Cerebellar nuclear complex (tissue), 1 donor: ENCODE results near the gene EWSR1.

Experiments
- DNase-seq, 2 experiments: peaks; one replicate each; lab custom pipeline; 2025; lab: John Stamatoyannopoulos, UW

Gene EWSR1

DNA sequence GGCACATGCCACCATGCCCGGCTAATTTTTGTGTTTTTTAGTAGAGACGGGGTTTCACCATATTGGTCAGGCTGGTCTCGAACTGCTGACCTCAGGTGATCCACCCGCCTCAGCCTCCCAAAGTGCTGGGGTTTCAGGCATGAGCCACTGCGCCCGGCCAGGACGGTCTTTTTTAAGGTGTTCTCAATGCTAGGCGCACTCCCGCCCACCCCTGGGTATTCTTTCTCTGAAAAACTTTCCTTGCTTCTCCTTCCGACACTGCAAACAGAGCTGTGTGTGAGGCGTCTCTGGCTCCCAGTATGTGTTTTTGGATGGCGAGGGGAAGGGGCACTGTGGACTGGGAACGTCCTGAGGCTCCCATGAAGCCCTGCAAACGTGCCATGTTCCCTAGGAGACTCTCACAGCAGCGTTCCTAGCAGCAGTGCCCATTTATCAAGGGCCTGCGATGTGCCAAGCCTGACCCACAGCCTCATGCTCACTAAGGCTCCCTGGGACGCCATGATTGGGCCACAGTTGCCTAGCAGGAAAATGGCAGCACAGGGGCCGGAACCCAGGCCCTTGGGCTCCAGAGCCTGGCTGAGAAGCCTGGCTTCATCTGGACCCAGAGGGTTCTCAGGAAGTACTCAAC lies 49.9 kb downstream of the EWSR1 start:
- no peak for DNase-seq

DNA sequence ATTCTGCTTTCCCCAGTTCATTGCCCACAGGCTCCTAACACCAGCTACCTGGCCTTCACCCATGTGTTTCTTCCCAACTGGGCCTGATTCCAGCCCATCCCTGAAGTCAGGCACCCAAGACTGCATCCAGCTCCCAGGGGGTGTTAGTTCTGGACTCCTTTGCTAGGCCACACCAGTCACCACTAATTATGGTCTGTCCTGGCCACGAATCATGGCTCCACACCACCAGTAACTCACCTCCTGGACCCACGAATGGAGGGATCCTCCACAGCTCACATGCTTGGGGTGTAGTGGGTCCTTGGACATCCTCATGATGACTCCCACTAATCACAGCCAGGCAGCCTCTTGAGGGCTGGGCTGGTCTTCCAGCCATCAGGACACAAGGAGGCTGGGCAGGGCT lies 51.0 kb downstream of the EWSR1 start:
- no peak for DNase-seq

GRCh38 chr22:29320546-29320945 lies 52.5 kb downstream of the EWSR1 start:
- no peak for DNase-seq

- DNase-seq, result no peak
Measured at GRCh38 chr22:29323641-29324040, 55.6 kb downstream of the EWSR1 start.

- DNase-seq, result no peak
Measured at GRCh38 chr22:29325356-29325755, 57.3 kb downstream of the EWSR1 start.

GRCh38 chr22:29325785-29326315 lies 57.8 kb downstream of the EWSR1 start:
- no peak for DNase-seq

DNA sequence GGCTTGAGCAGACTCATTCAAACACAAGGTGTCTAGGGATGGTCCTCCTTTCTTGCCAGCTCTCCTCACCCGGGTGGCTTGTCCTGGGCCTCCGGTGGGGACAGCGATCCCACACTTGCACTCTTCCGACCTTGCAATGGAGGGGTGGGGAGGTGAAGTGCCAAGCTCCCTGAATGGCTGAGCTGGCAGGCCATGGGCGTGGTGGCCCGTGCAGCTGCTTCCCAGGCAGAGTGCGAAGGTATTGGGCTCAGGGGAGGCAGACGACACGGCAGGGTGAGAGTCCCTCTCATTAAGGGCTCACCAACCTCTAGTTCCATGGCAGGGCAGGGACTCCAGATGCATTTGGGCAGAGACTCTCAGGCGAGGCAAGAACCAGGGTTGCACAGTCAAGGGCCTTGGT lies 58.4 kb downstream of the EWSR1 start:
- DNase-seq, result no peak

DNA sequence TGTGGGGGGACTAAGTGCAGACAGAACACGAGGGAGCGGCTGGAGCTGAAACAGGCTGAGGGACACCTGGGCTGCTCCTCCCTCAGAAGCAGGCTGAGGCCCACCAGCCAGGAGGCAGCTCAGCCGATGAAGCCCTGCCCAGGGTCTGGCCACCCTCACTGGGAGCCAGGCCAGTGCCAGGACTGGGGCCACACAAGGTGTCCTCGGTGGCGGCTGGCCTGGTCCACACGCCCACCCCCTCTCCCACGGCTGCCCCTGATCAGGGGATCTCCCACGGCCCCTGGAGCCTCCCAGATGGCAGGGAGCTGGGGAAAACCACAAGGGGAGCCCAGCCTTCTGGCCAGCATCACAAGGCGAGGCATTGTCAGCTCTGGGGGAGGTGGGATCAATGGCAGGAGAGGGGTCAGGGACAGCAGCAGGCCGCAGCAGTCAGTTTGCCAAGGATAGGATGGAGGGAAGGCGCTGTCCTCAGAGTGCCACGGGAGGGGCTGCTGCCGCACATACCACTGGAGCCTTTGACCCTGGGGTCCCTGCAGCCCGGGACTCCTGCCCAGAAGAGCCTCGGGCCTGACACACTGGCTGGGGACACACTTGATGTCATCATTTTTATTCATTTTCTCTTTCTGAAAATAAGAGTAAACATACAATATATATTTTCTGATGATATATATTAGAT lies 59.2 kb downstream of the EWSR1 start:
- DNase-seq, result no peak

DNA sequence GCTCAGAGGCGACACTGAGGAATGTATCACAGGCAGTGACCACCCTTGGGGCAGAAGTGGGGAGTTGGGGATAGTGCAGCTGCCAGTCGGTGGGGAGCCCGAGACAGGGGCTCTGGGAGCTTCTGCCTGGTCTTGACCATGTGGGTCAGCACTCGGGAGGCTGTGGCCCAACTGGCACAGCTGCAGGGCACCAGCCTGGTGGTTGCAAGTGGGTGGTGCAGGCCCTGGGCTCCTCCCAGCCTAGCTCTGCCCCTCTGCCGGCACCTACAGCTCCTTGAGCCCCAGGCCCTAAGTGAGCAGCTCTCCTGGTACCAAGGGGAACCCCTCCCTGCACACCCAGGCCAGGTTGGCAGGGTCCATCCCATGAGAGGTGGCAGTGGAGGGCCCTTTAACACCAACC lies 60.0 kb downstream of the EWSR1 start:
- DNase-seq, result no peak

GRCh38 chr22:29328566-29329500 lies 60.8 kb downstream of the EWSR1 start:
- no peak for DNase-seq

- DNase-seq, result no peak
Measured at GRCh38 chr22:29329581-29329980, 61.5 kb downstream of the EWSR1 start.

DNA sequence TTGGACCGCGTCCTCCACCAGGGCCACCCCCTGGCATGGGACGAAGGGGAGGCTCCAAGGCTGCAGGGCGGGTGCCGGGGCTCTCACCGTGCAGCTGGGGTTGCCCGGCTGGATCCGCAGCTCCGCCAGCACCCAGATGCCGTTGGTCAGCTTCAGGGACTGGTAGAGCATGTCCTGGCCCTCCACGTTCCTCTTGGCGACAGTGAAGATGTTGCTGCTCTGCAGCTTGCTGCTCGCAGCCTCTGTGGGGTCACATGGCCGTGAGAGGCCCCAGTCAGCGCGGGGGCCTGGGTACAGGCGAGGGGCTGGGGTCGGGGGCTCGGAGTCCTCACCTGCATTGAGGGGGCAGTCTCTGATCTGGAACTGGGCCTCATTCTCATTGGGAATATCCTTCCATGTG lies 62.2 kb downstream of the EWSR1 start:
- no peak for DNase-seq

- DNase-seq, result no peak
Measured at GRCh38 chr22:29330753-29331152, 62.7 kb downstream of the EWSR1 start.

DNA sequence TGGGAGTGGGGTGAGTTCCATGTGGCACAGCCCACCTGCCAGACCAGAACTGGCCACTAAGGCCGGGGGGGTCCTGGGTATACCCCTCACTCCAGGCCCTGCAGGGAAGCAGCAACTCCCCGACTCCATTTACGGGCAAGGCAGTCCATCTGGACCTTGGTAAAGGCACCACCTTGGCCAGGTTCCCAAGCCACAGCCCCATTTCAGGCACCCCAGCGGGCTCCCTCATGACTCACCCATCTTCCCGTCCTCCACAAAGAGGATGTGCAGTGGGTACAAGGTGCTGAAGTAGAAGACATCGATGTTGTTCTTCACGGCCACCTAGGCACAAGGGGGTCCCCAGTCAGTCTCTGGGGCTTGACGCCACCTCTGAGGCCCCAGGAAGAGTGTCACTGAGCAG lies 63.1 kb downstream of the EWSR1 start:
- DNase-seq, result no peak

DNA sequence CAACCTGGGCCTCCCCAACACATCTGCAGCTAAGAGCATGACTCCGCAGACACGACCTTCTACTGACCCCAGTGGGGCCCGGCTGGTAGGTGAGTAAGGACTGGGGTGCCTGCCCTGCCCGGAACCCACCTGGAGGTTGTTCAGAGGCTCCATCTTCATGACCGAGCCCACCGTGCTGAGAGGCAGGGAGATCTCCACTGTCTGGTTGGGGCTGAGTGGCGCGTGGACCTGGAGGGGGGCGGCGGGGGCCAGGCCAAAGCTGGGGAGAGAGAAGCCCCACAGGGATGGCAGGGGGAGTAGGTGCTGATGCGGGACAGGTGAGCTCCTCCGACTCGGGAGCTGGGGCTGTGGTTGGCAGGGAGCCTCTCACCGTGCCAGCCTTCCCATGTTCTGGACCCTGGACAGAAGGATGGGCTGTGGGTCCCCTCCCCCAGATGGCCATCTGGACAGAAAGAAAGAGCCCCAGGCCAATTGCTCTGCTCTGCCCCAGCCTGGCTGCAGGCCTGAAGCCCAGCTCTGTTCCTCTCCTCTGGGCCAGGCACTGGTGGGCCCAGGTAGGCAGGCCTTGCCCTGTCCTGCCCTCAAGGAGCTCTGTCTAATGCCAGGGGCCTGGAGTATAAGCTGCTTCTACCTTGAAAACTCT lies 63.7 kb downstream of the EWSR1 start:
- no peak for DNase-seq

DNA sequence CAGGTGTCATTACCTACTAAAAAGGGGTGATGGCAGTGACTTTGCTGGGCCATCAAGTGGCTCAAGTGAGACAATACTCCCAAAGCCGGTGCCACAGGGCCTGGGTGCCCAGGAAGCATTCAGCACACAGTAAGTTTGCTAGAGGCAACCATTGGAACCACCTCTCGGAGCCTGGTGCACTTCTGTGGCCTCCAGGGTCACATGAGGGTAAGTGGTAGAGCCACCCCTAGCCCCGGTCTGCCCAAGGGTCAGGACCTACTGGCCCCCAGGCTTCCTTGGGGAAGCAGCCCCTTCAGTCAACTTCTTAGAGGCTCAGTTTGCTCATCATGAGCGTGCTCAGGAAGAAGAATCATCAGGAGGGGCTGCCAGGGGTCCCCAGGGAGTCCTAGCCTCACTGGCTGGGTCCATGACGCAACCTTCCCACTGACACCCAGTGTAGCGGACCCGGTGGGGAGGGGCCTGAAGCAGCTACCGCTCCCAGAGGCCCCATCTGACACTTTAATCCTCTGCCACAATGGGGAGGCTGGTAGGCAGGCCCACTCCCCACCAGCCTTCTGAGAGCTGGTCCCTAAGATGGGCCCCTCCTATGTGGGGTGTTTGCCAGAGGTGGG lies 64.9 kb downstream of the EWSR1 start:
- DNase-seq, result no peak

GRCh38 chr22:29334148-29334547 lies 66.1 kb downstream of the EWSR1 start:
- no peak for DNase-seq

DNA sequence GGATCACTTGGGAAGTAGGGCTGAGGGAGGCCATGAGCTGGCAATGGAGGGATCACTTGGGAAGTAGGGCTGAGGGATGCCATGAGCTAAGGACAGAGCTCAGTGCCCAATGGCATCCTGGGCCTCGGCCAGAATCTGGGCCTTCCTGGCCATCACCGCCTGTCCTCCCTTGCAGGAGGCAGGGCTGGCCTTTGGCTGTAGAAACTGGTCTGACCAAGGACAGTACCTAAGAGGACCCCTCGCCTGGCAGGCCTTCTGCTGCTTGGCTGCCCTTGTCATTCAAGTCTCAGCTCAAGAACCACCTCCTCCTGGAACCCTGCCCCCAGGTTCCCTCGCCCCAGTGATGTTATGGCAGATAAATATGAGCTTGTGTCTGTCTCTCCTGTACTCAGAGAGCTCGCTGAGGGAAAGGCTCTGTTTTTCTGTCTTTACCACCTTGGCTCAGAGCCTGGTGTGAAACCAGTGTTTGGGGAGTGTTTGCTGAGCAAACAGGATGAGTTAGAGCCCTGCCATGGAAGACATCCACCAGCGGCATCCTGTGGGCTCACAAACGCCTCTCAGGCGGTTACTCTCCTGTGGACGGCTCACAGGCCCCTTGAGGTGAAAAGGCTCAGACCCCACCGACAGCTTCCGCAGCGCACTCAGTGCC lies 66.8 kb downstream of the EWSR1 start:
- DNase-seq, result peak in 1 of 2 experiments; percentile 14

DNA sequence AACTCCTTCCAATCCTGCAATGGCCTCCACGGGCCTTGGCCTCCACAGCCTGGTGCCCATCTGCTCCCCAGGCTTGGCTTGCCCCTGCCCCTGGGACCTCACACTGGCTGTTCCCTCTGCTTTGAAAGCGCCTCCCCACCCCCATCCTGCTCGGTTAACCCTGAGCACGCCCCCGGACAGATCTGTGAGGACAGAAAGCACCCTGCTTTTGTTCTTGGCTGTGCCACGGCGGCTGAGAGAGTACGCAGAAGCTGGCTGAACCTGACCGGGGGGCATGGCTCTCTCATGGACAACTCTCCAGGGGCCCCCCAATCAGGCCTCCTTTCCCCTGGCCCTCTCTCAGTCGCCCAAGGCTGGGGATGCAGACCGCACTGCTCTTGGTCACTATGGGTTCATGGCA lies 67.6 kb downstream of the EWSR1 start:
- no peak for DNase-seq

DNA sequence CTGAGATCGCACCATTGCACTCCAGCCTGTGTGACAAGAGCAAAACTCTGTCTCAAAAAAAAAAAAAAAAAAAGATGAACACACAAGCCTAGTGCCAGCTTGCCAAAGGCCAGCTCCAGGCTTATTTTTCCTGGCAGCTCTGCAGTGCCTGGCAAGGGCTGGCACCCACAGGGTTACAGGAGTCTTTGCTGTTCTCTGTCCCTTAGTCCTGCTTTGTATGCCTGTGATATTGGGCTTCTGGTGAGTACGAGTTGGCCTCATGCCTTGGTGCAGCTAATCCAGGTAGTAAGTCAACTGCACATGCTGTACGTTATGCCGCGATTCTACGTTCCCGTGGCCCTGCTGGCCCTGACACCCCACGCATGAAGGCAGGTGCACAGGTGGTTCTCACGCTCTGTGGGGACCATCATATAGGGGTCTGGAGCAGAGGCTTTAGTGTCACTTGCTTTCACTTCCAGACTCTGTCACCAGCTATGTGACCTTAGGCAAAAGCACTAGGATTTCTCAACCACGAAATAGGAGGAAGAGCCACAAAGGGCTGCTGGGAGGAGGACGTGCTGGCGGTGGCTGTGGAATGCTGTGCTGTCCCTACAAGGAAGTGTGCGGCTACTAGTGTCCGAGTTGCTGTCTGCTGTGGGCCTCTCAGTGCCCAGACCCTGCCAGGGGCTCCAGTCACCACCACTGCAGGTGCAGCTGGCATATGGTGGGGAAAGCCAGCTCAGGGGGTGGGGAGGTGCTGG lies 68.9 kb downstream of the EWSR1 start:
- peak in 1 of 2 experiments; percentile 12 for DNase-seq
